ENCODE measurements around the gene TUBGCP2.
A peak's percentile ranks its signal among the peaks of the same experiment; 100 is the strongest.

The TUBGCP2 gene, protein sequence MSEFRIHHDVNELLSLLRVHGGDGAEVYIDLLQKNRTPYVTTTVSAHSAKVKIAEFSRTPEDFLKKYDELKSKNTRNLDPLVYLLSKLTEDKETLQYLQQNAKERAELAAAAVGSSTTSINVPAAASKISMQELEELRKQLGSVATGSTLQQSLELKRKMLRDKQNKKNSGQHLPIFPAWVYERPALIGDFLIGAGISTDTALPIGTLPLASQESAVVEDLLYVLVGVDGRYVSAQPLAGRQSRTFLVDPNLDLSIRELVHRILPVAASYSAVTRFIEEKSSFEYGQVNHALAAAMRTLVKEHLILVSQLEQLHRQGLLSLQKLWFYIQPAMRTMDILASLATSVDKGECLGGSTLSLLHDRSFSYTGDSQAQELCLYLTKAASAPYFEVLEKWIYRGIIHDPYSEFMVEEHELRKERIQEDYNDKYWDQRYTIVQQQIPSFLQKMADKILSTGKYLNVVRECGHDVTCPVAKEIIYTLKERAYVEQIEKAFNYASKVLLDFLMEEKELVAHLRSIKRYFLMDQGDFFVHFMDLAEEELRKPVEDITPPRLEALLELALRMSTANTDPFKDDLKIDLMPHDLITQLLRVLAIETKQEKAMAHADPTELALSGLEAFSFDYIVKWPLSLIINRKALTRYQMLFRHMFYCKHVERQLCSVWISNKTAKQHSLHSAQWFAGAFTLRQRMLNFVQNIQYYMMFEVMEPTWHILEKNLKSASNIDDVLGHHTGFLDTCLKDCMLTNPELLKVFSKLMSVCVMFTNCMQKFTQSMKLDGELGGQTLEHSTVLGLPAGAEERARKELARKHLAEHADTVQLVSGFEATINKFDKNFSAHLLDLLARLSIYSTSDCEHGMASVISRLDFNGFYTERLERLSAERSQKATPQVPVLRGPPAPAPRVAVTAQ

DNA sequence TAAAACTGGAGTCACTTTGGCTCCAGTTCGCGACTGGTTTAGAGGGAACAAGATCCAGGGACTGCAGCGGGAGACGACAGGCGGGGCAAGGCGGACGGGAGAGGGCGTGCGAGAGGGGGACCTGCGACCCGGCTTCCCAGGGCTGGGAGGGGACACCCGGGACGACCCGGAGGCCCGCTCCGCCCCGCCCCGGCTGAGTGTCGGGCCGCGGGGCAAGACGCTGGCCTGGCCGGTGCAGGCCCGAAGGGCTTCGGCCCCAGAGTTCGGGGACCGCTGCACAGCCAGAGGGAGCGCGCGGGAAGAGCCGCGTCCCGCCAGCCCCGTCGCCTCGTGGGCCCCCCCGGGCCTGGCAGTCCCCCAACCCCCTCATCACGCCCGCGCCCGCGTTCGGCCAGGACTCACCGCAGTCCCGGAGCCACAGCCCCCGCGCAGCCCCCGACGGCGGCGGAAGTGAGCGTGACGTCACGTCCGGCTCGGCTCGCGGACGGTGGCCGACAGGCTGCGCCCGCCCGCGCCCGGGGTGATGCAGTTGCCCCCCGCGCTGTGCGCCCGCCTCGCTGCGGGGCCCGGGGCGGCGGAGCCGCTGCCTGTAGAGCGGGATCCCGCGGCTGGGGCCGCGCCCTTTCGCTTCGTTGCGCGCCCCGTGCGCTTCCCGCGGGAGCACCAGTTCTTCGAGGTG, at the start of gene TUBGCP2, which contains the start of gene ZNF511:
Gene TUBGCP2, minus strand, starts transcription at position 452 of the 679 bp plus-strand sequence. CDS start 5,931 bp downstream, outside the sequence.
Gene ZNF511, plus strand, starts transcription at position 494 of the 679 bp plus-strand sequence. Its CDS starts 30 bp downstream, at position 524.
- DNase-seq: peak; percentile 89

DNA sequence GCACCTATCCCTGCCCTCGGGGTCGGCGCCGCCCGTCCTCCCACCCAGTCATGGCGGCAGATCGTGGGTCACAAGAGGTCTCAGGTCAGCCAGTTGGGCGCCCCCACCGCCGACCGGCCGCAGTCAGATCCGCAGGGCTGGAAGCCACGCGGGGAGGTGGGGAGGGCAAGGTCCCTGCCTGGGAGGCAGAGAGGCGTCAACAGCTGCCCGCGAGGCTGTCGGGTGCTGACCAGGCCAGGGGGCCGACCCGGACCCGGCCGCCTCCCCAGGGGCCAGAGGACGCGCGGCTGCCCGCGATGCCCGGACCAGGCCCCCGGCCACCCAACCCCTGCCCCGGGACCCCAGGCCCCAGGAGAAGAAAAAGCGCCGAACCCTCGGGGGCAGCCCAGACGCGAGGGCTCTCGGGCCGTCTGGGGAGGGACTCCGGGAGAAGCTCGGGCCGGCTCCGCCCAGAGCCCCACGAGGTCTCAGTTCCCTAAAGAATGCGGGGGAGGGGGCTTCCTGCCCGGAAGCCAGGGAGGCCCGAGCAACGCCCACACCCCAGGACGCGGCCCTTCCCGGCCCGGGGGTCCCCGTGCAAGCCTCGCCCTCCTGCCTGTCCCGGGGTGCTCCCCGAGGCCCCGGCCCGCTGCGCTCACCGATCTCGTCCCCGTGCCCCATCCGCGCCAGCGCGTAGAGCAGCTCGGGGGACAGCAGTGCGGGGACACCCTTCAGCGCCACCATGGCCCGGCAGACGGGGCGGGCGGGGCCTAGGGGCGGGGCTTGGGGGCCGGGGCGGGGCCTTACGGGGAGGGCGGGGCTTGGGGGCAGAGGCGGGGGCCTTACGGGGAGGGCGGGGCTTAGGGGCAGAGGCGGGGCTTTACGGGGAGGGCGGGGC, 48.9 kb upstream of the TUBGCP2 start, which contains the start of gene FUOM:
Gene FUOM, minus strand, starts transcription at position 735 of the 877 bp plus-strand sequence. Its CDS starts 12 bp downstream, at position 723.
- DNase-seq: peak; percentile 30

DNA sequence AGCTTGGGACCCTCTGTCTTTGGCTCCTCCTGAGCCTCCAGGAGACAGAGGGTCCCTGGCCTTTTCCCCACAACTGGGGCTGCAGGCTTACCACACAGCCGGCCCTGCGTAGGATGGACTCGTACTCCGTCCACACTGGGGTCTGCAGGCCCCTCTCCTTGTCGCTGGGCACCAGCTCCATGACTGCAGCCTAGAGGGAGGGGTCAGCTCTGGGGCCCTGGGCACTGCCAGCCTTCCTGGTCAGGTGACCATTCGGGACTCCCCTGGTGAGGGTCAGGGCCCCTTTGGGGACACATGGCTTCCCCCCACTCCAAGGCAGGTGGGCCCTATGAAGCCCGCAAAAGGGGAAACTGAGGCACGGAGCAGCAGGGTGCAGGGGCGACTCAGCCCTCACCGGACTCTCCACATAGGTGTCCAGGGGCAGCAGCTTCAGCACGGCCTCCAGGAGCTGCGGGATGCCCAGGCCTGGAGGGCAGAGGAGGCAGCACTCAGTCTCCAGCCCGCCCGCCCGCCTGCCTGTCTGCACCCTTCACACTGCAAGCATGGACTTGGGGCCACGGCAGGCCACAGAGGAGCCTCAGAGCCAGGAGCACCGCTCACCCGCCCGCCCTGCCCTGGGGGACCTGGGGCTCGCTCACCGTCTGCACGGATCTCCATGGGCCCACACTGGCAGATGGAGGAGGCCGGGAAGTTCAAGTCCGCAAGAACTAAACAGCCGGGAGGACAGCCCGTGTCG, 48.0 kb upstream of the TUBGCP2 start:
- DNase-seq: no peak

DNA sequence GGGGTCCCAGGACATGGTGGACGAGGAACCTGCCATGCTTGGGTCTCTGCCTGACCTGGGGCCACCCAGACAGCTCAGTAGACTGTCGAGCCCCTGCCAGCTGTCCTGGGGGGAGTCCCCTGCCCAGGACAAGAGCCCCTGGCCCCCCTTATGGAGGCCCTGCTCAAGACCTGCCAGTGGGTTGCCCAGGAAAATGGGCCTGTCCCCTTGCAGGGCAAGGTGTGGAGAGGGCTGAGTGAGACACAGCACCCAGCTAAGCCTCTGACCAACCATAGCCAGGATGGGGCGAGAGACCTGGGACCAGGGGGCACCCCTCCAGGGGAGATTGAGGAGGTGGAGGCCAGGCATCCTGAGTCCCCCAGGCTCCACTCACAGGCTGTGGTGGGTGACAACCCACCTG, 47.3 kb upstream of the TUBGCP2 start:
- DNase-seq: no peak

DNA sequence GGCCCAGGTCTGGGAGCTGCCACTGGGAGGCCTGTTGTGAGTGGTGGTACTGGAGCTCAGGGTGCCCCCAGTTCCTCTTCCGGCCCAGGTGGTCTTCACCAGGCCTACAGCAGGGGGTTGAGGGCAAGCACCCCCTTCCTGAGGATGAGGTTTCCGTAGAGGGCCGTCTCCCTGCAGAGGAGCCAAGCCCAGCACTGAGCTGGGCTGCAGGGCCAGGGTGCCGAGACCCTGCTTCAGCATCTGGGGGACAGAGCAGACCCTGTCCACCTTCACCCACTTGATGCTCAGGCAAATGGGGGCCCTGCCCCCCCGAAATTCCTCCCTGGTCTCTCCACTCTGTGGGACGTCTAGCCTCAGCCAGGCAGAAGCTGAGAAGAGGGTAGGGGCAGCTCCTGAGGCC, 46.6 kb upstream of the TUBGCP2 start:
- no peak for DNase-seq

DNA sequence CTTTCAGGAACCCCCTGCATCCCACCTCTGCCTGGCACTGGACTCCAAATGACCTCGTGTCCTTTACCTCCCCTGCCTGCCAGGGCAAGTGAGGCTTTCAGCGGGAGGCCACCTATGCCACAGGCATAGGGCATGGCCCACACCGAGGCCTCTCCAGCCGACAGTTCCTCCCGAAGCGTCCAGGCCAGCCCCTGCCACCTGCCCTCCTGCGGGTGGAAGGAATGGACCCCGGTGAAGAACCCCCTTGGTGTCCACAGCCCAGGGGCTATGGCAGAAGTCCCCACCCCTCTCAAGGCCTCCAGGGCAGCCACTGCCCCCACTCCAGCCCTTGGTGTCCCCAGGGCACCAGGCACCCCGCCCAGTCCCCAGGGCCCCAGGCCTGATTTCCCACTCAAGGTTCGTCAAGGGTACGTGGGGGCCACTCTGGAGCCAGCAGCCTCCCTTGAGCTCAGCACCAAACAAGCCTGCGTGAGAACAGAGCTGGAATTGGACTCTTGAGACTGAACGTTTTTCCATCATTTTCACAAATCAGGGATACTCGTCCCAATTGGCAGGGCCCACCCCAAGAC, 46.1 kb upstream of the TUBGCP2 start:
- no peak for DNase-seq

DNA sequence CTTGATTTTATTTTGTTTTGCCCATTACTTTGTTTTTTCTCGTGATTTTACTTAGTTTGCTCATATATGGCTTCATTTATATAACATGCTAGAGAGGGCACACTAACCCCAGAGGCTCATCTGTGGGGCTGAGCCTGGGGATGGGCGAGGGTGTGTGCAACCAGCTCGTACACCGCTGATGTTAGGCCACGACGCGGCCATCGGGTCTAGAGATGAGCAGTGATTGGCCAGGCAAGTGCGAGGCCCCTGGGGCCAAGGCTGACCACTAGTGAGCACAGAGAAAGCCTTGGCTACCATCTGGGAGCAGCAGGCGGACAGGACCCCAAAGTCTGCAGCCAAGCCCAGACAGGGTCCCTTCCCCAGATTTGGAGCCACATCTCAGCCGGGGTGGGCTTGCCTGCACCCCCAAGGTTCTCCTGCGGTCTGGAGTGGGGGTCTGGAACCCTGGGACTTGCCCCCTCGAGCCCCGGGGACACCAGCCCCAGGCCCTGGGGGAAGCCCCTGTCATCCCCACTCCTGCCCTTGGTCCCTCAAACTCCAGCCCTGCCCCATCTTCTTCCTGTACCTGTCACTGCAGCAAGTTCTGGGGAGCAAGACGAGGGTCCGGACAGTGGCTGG, 45.4 kb upstream of the TUBGCP2 start:
- no peak for DNase-seq

DNA sequence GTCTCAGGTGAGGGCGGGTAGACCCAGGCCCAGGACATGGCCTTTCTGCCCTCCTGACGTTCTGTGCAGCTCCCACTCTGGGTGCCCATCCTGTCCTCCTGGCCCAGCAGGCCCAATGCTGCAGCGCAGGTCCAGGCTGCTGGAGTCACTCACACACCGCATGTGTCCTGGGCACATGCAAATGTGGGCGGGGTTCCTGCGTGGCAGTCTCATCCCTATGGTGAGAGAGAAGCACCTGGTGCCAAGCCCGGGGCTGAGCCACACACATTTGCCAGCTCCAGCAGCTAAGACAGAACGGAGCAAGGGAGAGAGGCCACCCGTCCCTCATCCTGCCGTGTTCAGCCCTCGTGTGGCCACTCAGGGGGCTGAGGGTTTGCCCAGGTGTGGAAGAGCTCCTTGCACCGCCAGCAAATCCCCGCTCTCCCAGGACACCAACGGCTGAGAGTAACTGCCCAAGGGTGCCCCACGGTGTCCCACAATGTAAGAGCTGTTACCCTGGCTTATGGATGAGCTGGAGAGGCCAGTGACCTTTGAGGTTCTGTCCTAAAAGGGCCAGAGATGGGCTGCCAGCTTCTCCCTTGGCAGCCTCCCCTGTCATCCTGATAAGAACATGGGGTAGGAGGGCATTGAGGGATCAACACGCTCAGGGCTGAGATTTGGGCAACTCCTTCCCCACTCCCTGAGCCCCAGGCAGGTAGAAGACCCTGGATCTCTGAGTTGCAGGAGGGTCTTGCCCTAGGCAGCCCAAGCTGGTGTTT, 44.7 kb upstream of the TUBGCP2 start:
- DNase-seq: no peak

DNA sequence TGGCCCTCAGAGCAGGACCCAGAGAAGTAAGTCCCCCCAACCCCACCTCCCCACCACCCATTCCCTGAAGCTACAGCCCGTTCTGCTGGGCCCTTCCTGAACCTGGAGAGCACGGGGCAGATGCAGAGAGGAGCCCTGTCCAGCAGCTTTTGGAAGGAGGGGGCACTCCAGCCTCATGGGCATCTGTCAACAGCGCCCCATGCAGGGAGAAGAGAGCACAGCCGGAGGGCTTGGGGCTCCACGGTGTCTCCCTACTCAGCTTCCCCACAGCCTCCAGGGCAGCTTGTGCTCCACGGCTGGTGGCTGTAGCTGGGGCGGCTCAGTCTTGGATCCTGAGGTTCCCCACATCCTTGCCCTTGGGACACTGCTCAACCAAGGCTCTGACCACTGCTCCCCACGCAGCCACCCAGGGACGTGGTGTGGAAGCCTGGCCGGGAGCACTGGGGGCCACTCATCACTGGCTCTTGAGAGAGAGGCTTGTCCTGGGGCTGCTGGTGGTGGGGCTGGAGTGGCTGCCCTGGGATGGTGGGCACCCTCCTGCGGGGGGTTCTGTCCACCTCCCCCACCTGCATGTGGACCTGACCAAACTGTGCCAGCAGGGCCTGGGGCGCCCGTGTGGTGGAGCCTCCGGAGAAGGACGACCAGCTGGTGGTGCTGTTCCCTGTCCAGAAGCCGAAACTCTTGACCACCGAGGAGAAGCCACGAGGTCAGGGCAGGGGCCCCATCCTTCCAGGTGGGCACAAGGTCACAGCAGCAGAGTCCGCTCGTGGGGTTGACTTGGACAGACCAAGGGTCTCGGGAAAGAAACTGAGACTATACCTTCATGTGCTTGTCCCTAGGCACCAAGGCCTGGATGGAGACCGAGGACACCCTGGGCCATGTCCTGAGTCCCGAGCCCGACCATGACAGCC, 43.0 kb upstream of the TUBGCP2 start:
- DNase-seq: no peak

DNA sequence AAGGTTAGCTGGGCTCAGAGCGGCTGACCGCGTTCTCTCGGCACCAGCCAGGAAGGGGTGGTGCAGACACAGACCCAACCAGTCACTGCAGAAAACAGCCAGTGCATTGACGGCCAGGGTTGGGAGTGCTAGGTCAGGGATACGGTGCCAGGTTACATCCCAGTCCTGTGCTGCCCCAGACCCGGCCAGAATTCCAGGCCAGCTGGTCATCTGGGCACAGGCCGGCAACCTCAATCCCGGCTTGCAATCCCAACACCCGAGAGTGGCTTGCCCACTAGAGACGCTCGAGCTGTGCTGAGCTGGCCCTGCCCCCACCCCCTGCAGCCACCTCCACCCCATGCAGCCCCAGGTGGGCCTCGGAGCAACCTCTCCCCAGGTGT, 42.3 kb upstream of the TUBGCP2 start:
- DNase-seq: no peak

DNA sequence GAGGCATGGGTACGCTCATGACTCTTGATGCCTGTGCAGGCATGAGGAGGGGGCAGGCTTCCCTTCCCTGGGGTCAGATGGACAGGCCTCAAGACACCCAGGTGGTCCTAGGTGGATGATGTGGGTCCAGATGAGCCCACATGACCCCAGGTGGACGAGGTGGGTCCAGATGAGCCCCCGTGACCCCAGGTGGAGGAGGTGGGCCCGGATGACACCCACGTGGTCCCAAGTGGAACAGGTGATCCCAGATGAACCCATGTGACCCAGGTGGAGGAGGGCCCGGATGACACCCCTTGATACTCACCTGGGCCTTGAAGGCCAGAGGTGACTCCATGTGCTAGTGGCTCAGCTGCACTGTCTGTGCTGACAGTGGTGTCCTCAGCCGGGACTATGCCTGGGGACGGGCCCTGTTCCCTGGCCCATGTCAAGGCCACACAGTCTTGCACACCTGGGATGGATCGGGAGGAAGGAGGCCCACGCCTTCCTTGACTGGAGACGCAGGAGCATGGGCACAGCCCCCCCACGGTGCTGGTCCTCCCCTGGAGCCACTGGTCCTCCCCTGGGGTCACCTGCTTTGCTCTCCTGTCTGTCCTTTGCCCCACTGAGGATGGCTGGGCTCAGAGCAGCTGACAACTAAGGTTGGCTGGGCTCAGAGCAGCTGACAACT, 41.7 kb upstream of the TUBGCP2 start:
- no peak for DNase-seq

DNA sequence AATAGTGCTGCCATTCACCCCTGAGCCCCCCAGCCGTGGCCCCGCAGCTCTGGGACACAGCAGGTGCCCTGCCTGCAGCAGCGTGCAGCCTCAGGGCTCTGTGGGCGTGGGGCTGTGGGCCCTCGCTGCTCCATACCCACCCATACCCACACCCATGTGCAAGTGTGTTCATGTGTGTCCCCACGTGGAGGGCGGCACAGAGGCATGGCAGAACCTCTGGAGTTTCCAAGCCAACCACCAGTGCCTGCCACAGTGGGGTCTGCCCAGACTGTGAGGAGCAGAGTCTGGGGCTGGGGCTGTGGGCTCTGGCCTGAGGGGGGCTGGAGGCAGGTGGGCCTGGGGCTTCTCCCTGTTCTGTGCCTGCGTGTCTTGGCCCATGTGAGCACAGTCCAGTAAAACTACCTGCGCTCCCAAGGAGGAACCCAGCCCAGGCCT, 40.9 kb upstream of the TUBGCP2 start:
- DNase-seq: no peak

DNA sequence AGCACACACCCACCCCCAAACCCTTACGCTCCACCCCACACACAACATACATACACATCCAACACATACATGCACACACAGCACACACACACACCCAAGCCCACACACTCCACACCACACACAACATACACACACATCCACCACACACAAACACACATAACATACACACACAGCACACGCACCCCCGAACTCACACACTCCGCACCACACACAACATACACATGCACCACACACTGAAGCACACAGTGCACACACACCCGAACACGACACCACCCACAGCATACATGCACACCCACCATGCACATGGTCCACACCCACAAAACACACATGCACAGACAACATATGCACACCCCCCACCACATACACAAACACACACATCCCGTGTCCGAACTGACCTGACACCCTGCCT, 40.5 kb upstream of the TUBGCP2 start:
- DNase-seq: no peak

DNA sequence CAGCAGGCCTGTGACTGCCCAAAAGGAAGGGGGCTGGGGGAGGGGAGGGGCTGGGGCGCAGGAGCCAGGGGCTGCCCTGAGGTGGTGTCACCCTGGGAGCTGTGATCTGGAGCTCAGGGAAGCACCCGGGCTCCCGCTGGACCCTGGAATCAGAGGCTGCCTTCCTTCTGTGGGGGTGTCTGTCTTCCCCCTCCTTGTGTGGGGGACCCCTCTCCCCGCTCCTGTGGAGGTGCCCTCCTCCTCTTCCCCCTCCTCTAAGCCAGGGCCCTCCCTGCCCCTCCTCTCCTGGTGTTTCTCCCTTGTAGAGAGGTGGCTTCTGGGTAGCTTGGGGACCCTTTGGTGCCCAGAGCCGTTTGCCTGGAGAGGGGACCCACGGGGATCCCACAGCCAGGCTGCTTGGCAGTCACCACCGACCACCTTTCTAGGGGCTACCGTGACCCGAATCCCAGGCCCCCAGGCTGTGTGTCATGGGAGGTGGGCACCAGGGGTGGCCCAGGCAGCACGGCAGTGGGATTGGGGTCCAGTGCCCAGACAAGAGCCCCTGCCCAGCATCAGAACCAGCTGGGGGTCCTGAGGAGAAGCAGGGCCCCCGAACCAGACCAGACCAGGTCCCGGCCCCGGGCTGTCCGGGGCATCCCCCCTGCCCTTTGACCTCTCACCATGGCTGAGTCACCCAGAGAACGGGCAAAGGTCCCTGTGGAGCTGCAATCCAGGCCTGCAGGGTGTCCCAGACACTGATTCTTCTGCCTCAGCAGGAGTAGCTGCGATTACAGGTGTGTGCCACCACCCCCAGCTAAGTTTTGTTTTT, 39.2 kb upstream of the TUBGCP2 start:
- DNase-seq: no peak

DNA sequence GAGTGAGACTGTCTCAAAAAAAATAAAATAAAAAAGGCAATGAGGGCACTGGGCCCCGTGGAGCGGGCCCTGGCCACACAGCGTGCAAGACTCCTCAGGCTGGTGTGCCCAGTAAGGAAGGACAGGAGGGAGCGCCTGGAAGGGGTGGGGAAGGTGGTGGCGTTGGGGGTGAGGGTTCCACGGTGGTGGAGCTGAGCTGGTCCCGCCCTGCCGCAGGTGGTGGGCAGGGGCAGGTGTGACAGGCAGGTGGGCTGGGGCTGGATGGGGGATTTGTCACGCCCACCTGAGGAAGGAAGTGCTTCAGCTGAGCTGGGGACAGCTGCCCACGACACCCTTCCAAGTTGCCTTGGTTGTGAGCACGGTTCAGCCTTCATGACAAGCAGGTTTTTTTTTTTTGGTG, 37.7 kb upstream of the TUBGCP2 start:
- no peak for DNase-seq

DNA sequence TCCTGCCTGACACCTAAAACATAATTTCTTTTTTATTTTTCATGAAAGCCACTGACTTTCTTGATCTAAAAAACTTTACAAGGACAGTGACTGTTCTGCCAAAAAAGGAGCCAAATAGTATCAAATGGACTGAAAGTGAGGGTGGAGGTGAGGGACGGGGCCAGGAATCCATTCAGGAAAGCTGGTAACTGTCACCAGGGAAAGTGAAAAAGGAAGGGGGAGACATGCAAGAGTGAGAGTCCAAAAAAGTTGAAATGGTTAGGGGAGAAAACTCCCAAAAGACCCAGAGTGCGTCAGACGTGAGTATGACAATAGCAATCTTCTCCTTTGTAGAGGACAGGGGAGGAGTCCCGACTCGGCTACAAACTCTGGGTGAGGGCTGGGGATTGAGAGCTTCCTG, 35.6 kb upstream of the TUBGCP2 start:
- DNase-seq: no peak

DNA sequence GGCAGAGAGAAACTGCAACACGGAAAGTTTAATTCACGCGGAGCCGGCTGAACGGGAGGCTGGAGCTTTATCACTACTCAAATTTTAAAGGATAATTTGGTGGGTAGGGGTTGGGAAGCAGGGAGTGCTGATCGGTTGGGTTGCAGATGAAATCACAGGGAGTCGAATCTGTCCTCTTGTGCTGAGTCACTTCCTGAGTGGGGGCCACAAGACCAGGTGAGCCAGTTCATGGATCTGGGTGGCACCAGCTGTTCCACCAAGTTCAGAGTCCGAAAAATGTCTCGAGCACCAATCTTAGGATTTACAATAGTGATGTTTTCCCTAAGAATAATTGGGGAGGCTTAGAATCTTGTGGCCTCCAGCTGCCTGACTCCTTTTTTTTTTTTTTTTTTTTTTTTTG, 34.9 kb upstream of the TUBGCP2 start:
- DNase-seq: no peak

Data from KG1 (cell line).